Lung (tissue), 12 donors: Measurements from ENCODE around the gene ITGA5. TPM values are rescaled to one million over a fixed set of nuclear protein-coding genes. Genes with fewer than 3 reads are reported as not detected.
A peak's percentile ranks its signal among the peaks of the same experiment; 100 is the strongest.

Experiments
- ATAC-seq: fragments of 200-7000 bp; cut with Tn5 transposase; one replicate; pipeline ENCODE4 v1.9.1; 2020; ENCODE audit warnings: moderate number of reproducible peaks; ENCODE audit not compliant: insufficient read depth, low FRiP score
- DNase-seq, 3 donors: peaks; one replicate each; pipeline ENCODE4 v3.0.0-alpha.2; 2013 to 2017
- H3K27ac ChIP-seq, 2 donors: one replicate each; pipeline ENCODE4 v1.5.1; 2013; ENCODE audit warnings: mild to moderate bottlenecking in 2 of 2, moderate library complexity in 2 of 2, control low read depth in 1 of 2, inconsistent platforms in 1 of 2, low read depth in 1 of 2, low read length in 1 of 2
- H3K27me3 ChIP-seq, 3 donors: one replicate each; pipeline ENCODE4 v1.5.1; 2013; ENCODE audit warnings: low read length in 2 of 3; ENCODE audit not compliant: control insufficient read depth in 3 of 3, insufficient read depth in 3 of 3
- H3K36me3 ChIP-seq, 4 donors: one replicate each; pipeline ENCODE4 v1.5.1; 2013; ENCODE audit warnings: low read length in 4 of 4, mild to moderate bottlenecking in 1 of 4, moderate library complexity in 1 of 4; ENCODE audit not compliant: control insufficient read depth in 4 of 4, insufficient read depth in 4 of 4
- H3K4me1 ChIP-seq, 5 donors: one replicate each; pipeline ENCODE4 v1.5.1; 2013; ENCODE audit warnings: low read length in 5 of 5, mild to moderate bottlenecking in 2 of 5, moderate library complexity in 1 of 5; ENCODE audit not compliant: control insufficient read depth in 5 of 5, insufficient read depth in 5 of 5
- H3K4me3 ChIP-seq: one replicate; pipeline ENCODE4 v1.5.1; 2013; ENCODE audit warnings: mild to moderate bottlenecking, control low read depth, moderate library complexity
- H3K9ac ChIP-seq, 2 donors: one replicate each; pipeline ENCODE4 v1.5.1; 2013; ENCODE audit warnings: low read length in 2 of 2, control low read depth in 1 of 2; ENCODE audit not compliant: insufficient read depth in 1 of 2
- H3K9me3 ChIP-seq, 4 donors: one replicate each; pipeline ENCODE4 v1.5.1; 2013; ENCODE audit warnings: low read length in 3 of 4, mild to moderate bottlenecking in 1 of 4, moderate library complexity in 1 of 4; ENCODE audit not compliant: control insufficient read depth in 4 of 4, insufficient read depth in 3 of 4
- WGBS, 2 donors: extraction: QIAGEN DNeasy Blood & Tissue Kit; methylation state at CpG; one replicate each; pipeline ENCODE4 v1.1.7; 2013; 5-methylcytosine and 5-hydroxymethylcytosine counted together
- polyA plus RNA-seq, 2 donors: library from polyadenylated mRNA; stranded (reverse); fragments of 200-250 nt; gene quantifications; one replicate each; pipeline ENCODE4 v1.2.1, GENCODE V29; 2013
- total RNA-seq, 2 donors: library from RNA; depleted of rRNA in 1 of 2; stranded (reverse); fragments of >200 nt in 1 of 2; gene quantifications; one replicate each; pipeline ENCODE4 v1.2.1, GENCODE V29; 2014 to 2021
- TF ChIP-seq, protein P1 (sequence below): IDR thresholded peaks from 2 replicates; pipeline ENCODE4 v1.5.1; 2012; ENCODE audit warnings: mild to moderate bottlenecking; ENCODE audit errors: control extremely low read depth, extremely low read depth
- donor health status: control.
- donor health status: control.
- donor health status: Bipolar disorder and iron deficiency.
- donor health status: healthy.
- donor health status: DM: yes; HTN: yes; CAD: no.

The ITGA5 gene
- total and polyA plus RNA-seq, 4 donors, result 39.8 to 134 (median 101) TPM

DNA sequence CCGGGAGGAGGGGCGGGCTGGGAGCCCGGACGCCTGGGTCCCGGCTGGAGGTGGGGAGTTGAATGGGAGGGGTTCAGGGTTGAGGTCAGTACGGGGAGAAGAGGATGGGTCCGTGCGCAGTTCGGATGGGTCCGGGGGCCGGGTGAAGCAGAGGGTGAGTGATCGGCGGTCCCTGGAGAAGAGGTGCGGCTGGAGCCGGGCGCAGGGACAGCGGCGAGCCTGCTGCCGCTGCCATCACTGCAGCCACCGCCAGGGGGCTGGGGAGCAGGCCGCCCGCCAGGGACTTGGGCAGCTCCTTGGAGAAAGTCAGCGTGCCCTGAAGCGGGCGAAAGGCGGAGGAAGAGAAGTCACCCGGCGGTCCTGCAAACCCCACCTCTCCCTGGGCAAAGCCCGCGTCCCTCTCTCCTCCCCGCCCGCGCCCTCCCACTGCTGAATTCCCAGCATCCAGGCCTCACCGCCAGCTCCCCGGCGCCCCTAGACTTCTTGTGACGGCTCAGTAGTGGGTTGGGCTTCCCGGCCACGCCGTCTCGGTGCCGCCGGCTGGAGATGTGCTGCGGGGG, 48.8 kb downstream of the ITGA5 start:
- no peak overlapping the region for H3K27ac ChIP-seq
- H3K27me3 ChIP-seq, result no peaks in the 10 kb centered on the region
- H3K36me3 ChIP-seq, result peaks cover 0 to 7% (median 0%) of the 10 kb centered on the region in 4 donors
- H3K9me3 ChIP-seq, result no peaks in the 10 kb centered on the region
- 35 to 57% methylated on average over 37 to 44 of the region's 44 CpGs for WGBS, 2 donors
- no peak overlapping the region for H3K4me3 ChIP-seq
- ATAC-seq (peak; percentile 78), DNase-seq (peak; percentile 85 to 89 (median 87))
- peaks cover 0 to 57% (median 18%) of the 10 kb centered on the region in 5 donors for H3K4me1 ChIP-seq
- no peak overlapping the region for H3K9ac ChIP-seq
- TF ChIP-seq, protein P1, sequence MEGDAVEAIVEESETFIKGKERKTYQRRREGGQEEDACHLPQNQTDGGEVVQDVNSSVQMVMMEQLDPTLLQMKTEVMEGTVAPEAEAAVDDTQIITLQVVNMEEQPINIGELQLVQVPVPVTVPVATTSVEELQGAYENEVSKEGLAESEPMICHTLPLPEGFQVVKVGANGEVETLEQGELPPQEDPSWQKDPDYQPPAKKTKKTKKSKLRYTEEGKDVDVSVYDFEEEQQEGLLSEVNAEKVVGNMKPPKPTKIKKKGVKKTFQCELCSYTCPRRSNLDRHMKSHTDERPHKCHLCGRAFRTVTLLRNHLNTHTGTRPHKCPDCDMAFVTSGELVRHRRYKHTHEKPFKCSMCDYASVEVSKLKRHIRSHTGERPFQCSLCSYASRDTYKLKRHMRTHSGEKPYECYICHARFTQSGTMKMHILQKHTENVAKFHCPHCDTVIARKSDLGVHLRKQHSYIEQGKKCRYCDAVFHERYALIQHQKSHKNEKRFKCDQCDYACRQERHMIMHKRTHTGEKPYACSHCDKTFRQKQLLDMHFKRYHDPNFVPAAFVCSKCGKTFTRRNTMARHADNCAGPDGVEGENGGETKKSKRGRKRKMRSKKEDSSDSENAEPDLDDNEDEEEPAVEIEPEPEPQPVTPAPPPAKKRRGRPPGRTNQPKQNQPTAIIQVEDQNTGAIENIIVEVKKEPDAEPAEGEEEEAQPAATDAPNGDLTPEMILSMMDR, result peak; percentile 82

DNA sequence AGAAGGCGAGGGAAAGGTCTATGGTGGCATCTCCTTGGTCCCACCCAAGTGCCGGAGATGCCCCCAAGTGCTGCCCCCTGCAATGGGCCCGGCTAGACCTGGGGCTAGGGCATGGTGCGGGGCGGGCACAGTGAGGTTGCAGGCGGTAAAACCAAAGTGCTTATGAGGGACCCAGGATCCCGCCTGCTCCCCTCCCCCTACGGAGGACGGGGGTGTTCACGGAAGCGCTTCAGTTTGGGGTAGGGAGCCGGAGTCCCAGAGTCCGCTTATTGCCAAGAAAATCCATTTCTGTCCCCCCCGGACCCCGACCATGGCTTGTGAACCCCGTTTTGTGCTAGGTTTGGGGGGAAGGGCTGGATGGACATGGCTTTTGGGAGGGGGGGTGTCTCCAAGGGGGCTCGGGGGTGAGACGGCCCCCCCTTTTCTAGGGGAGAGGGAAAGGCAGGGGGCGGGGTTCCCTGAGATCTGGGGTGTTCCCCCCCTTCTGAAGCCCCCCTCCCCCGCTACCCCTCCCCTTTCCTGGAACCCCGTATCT, 49.4 kb downstream of the ITGA5 start:
- Histone ChIP-seq H3K4me1 (peaks cover 0 to 51% (median 18%) of the 10 kb centered on the region in 5 donors), H3K27ac (no peak overlapping the region), H3K27me3 (no peaks in the 10 kb centered on the region), H3K9ac (no peak overlapping the region), H3K9me3 (no peaks in the 10 kb centered on the region), H3K36me3 (peaks cover 0 to 7% (median 0%) of the 10 kb centered on the region in 4 donors), H3K4me3 (no peak overlapping the region)
- WGBS, 2 donors, result 51 to 69% methylated on average over 19 to 21 of the region's 21 CpGs
- no peak for ATAC-seq
- DNase-seq, result no peak
- TF ChIP-seq, protein P1, result no peak

DNA sequence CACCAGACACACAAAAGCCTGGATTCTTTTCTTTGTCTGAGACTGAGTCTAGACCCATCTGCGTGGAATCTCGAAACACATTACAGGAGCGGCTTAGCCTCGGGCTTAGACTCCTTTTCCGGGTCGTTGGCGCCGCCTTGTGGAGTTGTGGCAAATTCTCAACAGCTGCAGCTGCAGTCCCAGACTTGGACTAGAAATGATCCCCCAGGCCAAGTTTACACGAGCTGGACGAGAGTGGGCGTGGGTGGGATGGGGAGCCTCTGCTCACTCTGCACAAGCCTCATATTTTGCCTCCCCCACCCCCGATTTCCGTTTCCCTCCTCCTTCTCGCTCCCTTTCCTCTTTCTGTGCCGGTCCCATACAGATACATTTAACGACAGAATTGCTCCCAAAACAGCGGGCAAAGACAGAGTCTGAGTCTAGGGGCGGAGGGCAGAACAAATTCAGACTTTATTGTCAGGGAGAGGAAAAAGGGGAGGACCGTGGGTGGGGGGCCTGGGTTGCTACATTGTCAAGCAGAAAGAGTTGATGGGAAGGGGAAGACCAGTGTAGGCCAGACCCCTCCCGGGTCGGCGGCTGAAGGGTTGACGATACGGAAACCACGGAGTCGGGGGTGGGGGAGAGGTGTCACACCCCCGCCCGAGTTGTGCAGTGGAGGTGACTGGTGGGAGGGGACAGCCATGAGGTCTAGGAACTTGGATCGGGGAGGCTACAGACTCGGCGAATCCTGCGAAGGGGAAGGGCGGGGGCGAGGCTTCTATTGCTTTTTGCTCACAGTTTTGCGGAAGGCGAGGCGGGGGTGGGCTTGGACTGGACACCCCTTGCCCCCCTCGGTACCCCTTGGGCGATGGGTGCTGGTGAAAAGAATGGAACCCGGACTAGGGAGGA, 50.1 kb downstream of the ITGA5 start:
- ATAC-seq, result peak; percentile 68
- Histone ChIP-seq H3K27me3 (no peaks in the 10 kb centered on the region), H3K27ac (no peak overlapping the region), H3K4me1 (peaks cover 0 to 46% (median 18%) of the 10 kb centered on the region in 5 donors), H3K36me3 (peaks cover 0 to 5% (median 0%) of the 10 kb centered on the region in 4 donors), H3K9me3 (no peaks in the 10 kb centered on the region), H3K9ac (peak overlapping the region in 1 of 2 donors; percentile 50), H3K4me3 (no peak overlapping the region)
- 30 to 34% methylated on average over 40 of the region's 40 CpGs for WGBS, 2 donors
- TF ChIP-seq, protein P1, result peak; percentile 91
- peak; percentile 95 to 96 (median 96) for DNase-seq
